ENCODE results near the gene SLC25A36.

- TF ChIP-seq CTCF (IDR thresholded peaks at IDR 0.05) (no peak), POLR2A (IDR thresholded peaks at IDR 0.05) (no peak)
Observed at GRCh38 chr3:140995881-140996280, 54.2 kb downstream of the SLC25A36 start.
